GM12878 (cell line): ENCODE results near the gene COL13A1. TPM values are rescaled to one million over a fixed set of nuclear protein-coding genes. Genes with fewer than 3 reads are reported as not detected.

Source experiments
- ATAC-seq: fragments of 200-7000 bp; cut with Tn5 transposase; 3 replicates; pipeline ENCODE4 v1.9.1; 2020; ENCODE audit warnings: mild to moderate bottlenecking, moderate library complexity
- BruUV-seq: library from RNA; stranded (reverse); fragments of 400-500 nt; replicated peaks from 2 replicates; lab custom pipeline; 2021; lab: Mats Ljungman, UMichigan
- CTCF ChIA-PET: fragments of 300-600 bp; sonication (Branson Sonifier 250); formaldehyde crosslinking; extraction: SDS; loops from one replicate; lab custom pipeline; 2021; ENCODE audit warnings: inconsistent platforms; lab: Yijun Ruan, JAX
- POLR2A ChIA-PET: fragments of 350-600 bp; formaldehyde crosslinking; extraction: SDS; loops from one replicate; lab custom pipeline; 2021; ENCODE audit warnings: inconsistent platforms; lab: Charles Lee
- RAD21 ChIA-PET: fragments of 300-600 bp; sonication (Branson Sonifier 250); formaldehyde crosslinking; loops from one replicate; lab custom pipeline; 2023; ENCODE audit warnings: antibody characterized with exemption; ENCODE audit not compliant: unreplicated experiment; lab: Charles Lee
- SMC1A ChIA-PET: fragments of 300-600 bp; sonication (Branson Sonifier 250); formaldehyde crosslinking; loops from one replicate; lab custom pipeline; 2023; ENCODE audit not compliant: unreplicated experiment, uncharacterized antibody; lab: Charles Lee
- DNase-seq: peaks from one replicate; pipeline ENCODE4 v3.0.0-alpha.2; 2011; ENCODE audit warnings: low read depth, low spot score
- FAIRE-seq: peaks from 3 replicates; lab custom pipeline; 2011; peaks lifted over from hg19 to GRCh38; lab: Jason Lieb, UNC
- H2AFZ ChIP-seq: 2 replicates; pipeline ENCODE4 v1.6.0; 2011; ENCODE audit warnings: low read depth, low read length, control low read depth; ENCODE audit not compliant: control insufficient read depth
- H3K27ac ChIP-seq: 2 replicates; pipeline ENCODE4 v1.5.1; 2011; ENCODE audit warnings: control low read depth; ENCODE audit not compliant: control insufficient read depth, insufficient read depth
- H3K27me3 ChIP-seq, 2 experiments: replicated peaks in 1 of 2; 2 replicates each; pipeline versions ENCODE4 v1.6.0 to v1.6.1; 2011; ENCODE audit warnings: low read length in 1 of 2; ENCODE audit not compliant: control insufficient read depth in 2 of 2, insufficient read depth in 2 of 2
- H3K36me3 ChIP-seq, 2 experiments: 2 replicates each; pipeline ENCODE4 v1.5.1; 2011; ENCODE audit warnings: low read length in 1 of 2; ENCODE audit not compliant: control insufficient read depth in 2 of 2, insufficient read depth in 2 of 2
- H3K4me1 ChIP-seq: 2 replicates; pipeline ENCODE4 v1.6.1; 2011; ENCODE audit warnings: mild to moderate bottlenecking, low read length, moderate library complexity, mixed read lengths; ENCODE audit not compliant: control insufficient read depth, insufficient read depth
- H3K4me2 ChIP-seq: 2 replicates; pipeline ENCODE4 v1.6.0; 2011; ENCODE audit warnings: control low read depth; ENCODE audit not compliant: control insufficient read depth, insufficient read depth
- H3K4me3 ChIP-seq: fragments of 200-600 bp; sonication (generic); 2 replicates; pipeline ENCODE4 v1.5.1; 2016
- H3K79me2 ChIP-seq: 2 replicates; pipeline ENCODE4 v1.6.0; 2011; ENCODE audit warnings: low read length; ENCODE audit not compliant: control insufficient read depth, insufficient read depth
- H3K9ac ChIP-seq: 2 replicates; pipeline ENCODE4 v1.8.0; 2011; ENCODE audit warnings: low read length, control low read depth, mixed read lengths; ENCODE audit not compliant: control insufficient read depth, insufficient read depth
- H3K9me3 ChIP-seq: replicated peaks from 3 replicates; pipeline ENCODE4 v1.5.1; 2011; ENCODE audit warnings: mild to moderate bottlenecking, low read length; ENCODE audit not compliant: control insufficient read depth, insufficient read depth
- H4K20me1 ChIP-seq: 2 replicates; pipeline ENCODE4 v1.6.0; 2011; ENCODE audit not compliant: control insufficient read depth, insufficient read depth
- CHD4 ChIP-seq: fragments of 200-600 bp; sonication (generic); IDR thresholded peaks from 2 replicates; pipeline ENCODE4 v1.6.1; 2016; ENCODE audit warnings: mild to moderate bottlenecking
- DPF2 ChIP-seq: fragments of 450-650 bp; IDR thresholded peaks from 2 replicates; pipeline ENCODE4 v1.6.1; 2017; ENCODE audit warnings: mild to moderate bottlenecking
- EP300 ChIP-seq, 2 experiments: fragments of 150-350 bp in 1 of 2; IDR thresholded peaks; 2 replicates each; pipeline ENCODE4 v1.6.1; 2011 to 2012; ENCODE audit warnings: low read depth in 2 of 2, low read length in 2 of 2, borderline replicate concordance in 1 of 2, improper control_type of control experiment in 1 of 2, inconsistent platforms in 1 of 2; ENCODE audit not compliant: control insufficient read depth in 1 of 2
- FOS ChIP-seq: IDR thresholded peaks from 3 replicates; pipeline ENCODE4 v1.6.1; 2011; ENCODE audit warnings: borderline replicate concordance; ENCODE audit not compliant: insufficient read length; ENCODE audit errors: extremely low read depth
- HDGF ChIP-seq: fragments of 450-650 bp; IDR thresholded peaks from 2 replicates; pipeline ENCODE4 v1.6.1; 2016; ENCODE audit warnings: antibody characterized with exemption
- NFXL1 ChIP-seq: fragments of 450-650 bp; IDR thresholded peaks from 2 replicates; pipeline ENCODE4 v1.6.1; 2017; ENCODE audit warnings: antibody characterized with exemption, mild to moderate bottlenecking, borderline replicate concordance
- RAD51 ChIP-seq: fragments of 450-650 bp; IDR thresholded peaks from 2 replicates; pipeline ENCODE4 v1.6.1; 2016; ENCODE audit warnings: moderate library complexity, mild to moderate bottlenecking, inconsistent platforms
- SMAD1 ChIP-seq: fragments of 450-650 bp; IDR thresholded peaks from 2 replicates; pipeline ENCODE4 v1.6.1; 2018; ENCODE audit warnings: mild to moderate bottlenecking, low read depth; ENCODE audit not compliant: partially characterized antibody
- SRF ChIP-seq, 2 experiments: IDR thresholded peaks; 2 replicates each; pipeline ENCODE4 v1.6.1; 2011; ENCODE audit warnings: low read depth in 2 of 2, low read length in 2 of 2, mild to moderate bottlenecking in 1 of 2, moderate library complexity in 1 of 2
- SUZ12 ChIP-seq: fragments of 200-600 bp; sonication (generic); IDR thresholded peaks from one replicate; pipeline ENCODE4 v1.6.1; 2018; ENCODE audit warnings: antibody characterized with exemption, mild to moderate bottlenecking; ENCODE audit not compliant: unreplicated experiment
- TCF7 ChIP-seq: IDR thresholded peaks from 2 replicates; pipeline ENCODE4 v1.6.1; 2014; ENCODE audit warnings: antibody characterized with exemption, borderline replicate concordance
- ZNF592 ChIP-seq: fragments of 450-650 bp; IDR thresholded peaks from 2 replicates; pipeline ENCODE4 v1.6.1; 2017; ENCODE audit warnings: mild to moderate bottlenecking, moderate library complexity
- WGBS: methylation state at CpG from one replicate; pipeline ENCODE4 v1.1.6; 2016; ENCODE audit warnings: low lambda C conversion rate; ENCODE audit not compliant: insufficient replicate concordance, insufficient coverage; ENCODE audit errors: missing lambda C conversion rate; 5-methylcytosine and 5-hydroxymethylcytosine counted together
- in situ Hi-C: fragments of 300-500 bp; cut with MboI; formaldehyde crosslinking; loops from 9 replicates; pipeline ENCODE4 v1.14.3; 2018; ENCODE audit warnings: mixed read lengths
- intact Hi-C: fragments of 100-400 bp; cut with micrococcal nuclease; formaldehyde crosslinking; loops from one replicate; pipeline ENCODE4 v1.14.2; 2022; ENCODE audit not compliant: unreplicated experiment
- polyA plus RNA-seq, 11 experiments: library from polyadenylated mRNA; depleted of rRNA in 4 of 11; unstranded in 6 of 11; stranded (reverse) in 5 of 11; fragments of >200 nt; fragmentation: Nextera tagmentation in 4 of 11; fragmentation: Illumina TruSeq in 1 of 11; extraction: Ambion mirVana in 4 of 11; extraction: Trizol in 1 of 11; gene quantifications; 1 replicate in 1 of 11; 2 replicates in 10 of 11; pipeline versions ENCODE4 v1.2.1 to v1.2.3, GENCODE V29; 2011 to 2016; ENCODE audit warnings: inconsistent platforms in 2 of 11, missing spikeins in 2 of 11, low read depth in 1 of 11
- total RNA-seq, 4 experiments: library from RNA; depleted of rRNA in 3 of 4; stranded (reverse); fragments of >200 nt in 3 of 4; fragmentation: Illumina TruSeq in 1 of 4; extraction: Trizol in 1 of 4; gene quantifications; 2 replicates each; pipeline versions ENCODE4 v1.2.1 to v1.2.3, GENCODE V29; 2013 to 2021
- TF ChIP-seq, protein P1 (sequence below): fragments of 450-650 bp; formaldehyde crosslinking; IDR thresholded peaks from 2 replicates; pipeline ENCODE4 v1.5.0; 2022; ENCODE audit warnings: mild to moderate bottlenecking, missing genetic modification characterization
- TF ChIP-seq, protein P2 (sequence below): fragments of 150-350 bp; IDR thresholded peaks from 2 replicates; pipeline ENCODE4 v1.6.1; 2016; ENCODE audit warnings: low read depth, low read length

COL13A1 gene
- total and polyA plus RNA-seq, 10 of the 15 experiments (the other 5 are each of a cell fraction or from before 2014, with no cell fraction given) = 0.03 to 0.15 (median 0.05) TPM; not detected in 7

DNA sequence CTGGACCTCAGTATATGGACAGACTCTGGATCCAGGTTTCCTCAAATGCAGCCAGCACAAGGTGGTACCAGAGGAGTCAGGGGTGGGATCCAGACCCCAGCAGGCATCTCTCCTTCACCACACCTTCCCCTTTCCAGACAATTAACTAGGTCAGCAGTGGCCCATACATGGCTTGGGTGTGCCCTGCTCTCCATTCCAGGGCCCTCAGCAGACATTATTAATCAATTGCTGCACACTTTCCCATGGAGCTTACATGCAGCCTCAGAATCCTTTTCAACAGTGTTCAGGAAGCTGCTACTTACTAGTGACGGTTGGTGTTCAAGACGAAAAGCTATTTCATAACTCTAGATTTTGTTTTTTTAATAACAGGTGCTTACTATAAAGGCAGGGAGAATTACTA, 6.0 kb downstream of the COL13A1 start:
- WGBS = 14% methylated on average over 2 of the region's 2 CpGs
- no TSS peak for BruUV-seq
- intact Hi-C loops (no loop called here), in situ Hi-C loops (no loop called here)
- Histone ChIP-seq H3K4me3 (no peak overlapping the region), H3K79me2 (no peaks in the 10 kb centered on the region), H3K9ac (no peak overlapping the region), H2AFZ (no peak overlapping the region), H3K27me3 (peaks cover 4 to 7% of the 10 kb centered on the region in 2 experiments; a peak in 2 of 4 replicates), H3K4me2 (no peak overlapping the region), H3K4me1 (no peaks in the 10 kb centered on the region), H3K36me3 (no peaks in the 10 kb centered on the region), H3K27ac (no peak overlapping the region), H4K20me1 (no peaks in the 10 kb centered on the region), H3K9me3 (no peaks in the 10 kb centered on the region)
- DNase-seq (no peak), ATAC-seq (no peak), FAIRE-seq (no peak)
- CTCF ChIA-PET = interaction anchor here (0.5 kb wide), 1 partner anchor 160 kb away, joined by 3 read pairs; no protein-coding TSS in a partner anchor
- RAD21 ChIA-PET = interaction anchor here (0.6 kb wide), 1 partner anchor 60 kb away, joined by 3 read pairs; no protein-coding TSS in a partner anchor
- SMC1A ChIA-PET = interaction anchor here (0.8 kb wide), 1 partner anchor 167 kb away, joined by 3 read pairs; no protein-coding TSS in a partner anchor
- POLR2A ChIA-PET = no interaction called here
- TF ChIP-seq, protein P1, sequence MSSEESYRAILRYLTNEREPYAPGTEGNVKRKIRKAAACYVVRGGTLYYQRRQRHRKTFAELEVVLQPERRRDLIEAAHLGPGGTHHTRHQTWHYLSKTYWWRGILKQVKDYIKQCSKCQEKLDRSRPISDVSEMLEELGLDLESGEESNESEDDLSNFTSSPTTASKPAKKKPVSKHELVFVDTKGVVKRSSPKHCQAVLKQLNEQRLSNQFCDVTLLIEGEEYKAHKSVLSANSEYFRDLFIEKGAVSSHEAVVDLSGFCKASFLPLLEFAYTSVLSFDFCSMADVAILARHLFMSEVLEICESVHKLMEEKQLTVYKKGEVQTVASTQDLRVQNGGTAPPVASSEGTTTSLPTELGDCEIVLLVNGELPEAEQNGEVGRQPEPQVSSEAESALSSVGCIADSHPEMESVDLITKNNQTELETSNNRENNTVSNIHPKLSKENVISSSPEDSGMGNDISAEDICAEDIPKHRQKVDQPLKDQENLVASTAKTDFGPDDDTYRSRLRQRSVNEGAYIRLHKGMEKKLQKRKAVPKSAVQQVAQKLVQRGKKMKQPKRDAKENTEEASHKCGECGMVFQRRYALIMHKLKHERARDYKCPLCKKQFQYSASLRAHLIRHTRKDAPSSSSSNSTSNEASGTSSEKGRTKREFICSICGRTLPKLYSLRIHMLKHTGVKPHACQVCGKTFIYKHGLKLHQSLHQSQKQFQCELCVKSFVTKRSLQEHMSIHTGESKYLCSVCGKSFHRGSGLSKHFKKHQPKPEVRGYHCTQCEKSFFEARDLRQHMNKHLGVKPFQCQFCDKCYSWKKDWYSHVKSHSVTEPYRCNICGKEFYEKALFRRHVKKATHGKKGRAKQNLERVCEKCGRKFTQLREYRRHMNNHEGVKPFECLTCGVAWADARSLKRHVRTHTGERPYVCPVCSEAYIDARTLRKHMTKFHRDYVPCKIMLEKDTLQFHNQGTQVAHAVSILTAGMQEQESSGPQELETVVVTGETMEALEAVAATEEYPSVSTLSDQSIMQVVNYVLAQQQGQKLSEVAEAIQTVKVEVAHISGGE = no peak
- no peak for TF ChIP-seq RAD51
- no peak for TF ChIP-seq SRF (IDR thresholded peaks at IDR 0.05; ENCODE audit: low read depth in 2 of 2, low read length in 2 of 2)
- no peak for TF ChIP-seq ZNF592
- no peak for TF ChIP-seq NFXL1
- TF ChIP-seq CHD4 = no peak
- no peak for TF ChIP-seq EP300 (IDR thresholded peaks at IDR 0.05; ENCODE audit: borderline replicate concordance in 1 of 2, control insufficient read depth in 1 of 2, low read depth in 2 of 2, low read length in 2 of 2)
- no peak for TF ChIP-seq SUZ12
- TF ChIP-seq, protein P2, sequence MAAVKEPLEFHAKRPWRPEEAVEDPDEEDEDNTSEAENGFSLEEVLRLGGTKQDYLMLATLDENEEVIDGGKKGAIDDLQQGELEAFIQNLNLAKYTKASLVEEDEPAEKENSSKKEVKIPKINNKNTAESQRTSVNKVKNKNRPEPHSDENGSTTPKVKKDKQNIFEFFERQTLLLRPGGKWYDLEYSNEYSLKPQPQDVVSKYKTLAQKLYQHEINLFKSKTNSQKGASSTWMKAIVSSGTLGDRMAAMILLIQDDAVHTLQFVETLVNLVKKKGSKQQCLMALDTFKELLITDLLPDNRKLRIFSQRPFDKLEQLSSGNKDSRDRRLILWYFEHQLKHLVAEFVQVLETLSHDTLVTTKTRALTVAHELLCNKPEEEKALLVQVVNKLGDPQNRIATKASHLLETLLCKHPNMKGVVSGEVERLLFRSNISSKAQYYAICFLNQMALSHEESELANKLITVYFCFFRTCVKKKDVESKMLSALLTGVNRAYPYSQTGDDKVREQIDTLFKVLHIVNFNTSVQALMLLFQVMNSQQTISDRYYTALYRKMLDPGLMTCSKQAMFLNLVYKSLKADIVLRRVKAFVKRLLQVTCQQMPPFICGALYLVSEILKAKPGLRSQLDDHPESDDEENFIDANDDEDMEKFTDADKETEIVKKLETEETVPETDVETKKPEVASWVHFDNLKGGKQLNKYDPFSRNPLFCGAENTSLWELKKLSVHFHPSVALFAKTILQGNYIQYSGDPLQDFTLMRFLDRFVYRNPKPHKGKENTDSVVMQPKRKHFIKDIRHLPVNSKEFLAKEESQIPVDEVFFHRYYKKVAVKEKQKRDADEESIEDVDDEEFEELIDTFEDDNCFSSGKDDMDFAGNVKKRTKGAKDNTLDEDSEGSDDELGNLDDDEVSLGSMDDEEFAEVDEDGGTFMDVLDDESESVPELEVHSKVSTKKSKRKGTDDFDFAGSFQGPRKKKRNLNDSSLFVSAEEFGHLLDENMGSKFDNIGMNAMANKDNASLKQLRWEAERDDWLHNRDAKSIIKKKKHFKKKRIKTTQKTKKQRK = no peak
- TF ChIP-seq TCF7 = no peak
- no peak for TF ChIP-seq FOS
- TF ChIP-seq DPF2 = no peak
- no peak for TF ChIP-seq HDGF
- TF ChIP-seq SMAD1 = no peak
